NOMO-1 (cell line): ENCODE results near the gene SEMA7A.
A peak's percentile ranks its signal among the peaks of the same experiment; 100 is the strongest.

Source experiments
- DNase-seq, 2 experiments: peaks; one replicate each; lab custom pipeline; 2025; ENCODE audit not compliant: unreplicated experiment in 2 of 2; lab: John Stamatoyannopoulos, UW

SEMA7A gene

DNA sequence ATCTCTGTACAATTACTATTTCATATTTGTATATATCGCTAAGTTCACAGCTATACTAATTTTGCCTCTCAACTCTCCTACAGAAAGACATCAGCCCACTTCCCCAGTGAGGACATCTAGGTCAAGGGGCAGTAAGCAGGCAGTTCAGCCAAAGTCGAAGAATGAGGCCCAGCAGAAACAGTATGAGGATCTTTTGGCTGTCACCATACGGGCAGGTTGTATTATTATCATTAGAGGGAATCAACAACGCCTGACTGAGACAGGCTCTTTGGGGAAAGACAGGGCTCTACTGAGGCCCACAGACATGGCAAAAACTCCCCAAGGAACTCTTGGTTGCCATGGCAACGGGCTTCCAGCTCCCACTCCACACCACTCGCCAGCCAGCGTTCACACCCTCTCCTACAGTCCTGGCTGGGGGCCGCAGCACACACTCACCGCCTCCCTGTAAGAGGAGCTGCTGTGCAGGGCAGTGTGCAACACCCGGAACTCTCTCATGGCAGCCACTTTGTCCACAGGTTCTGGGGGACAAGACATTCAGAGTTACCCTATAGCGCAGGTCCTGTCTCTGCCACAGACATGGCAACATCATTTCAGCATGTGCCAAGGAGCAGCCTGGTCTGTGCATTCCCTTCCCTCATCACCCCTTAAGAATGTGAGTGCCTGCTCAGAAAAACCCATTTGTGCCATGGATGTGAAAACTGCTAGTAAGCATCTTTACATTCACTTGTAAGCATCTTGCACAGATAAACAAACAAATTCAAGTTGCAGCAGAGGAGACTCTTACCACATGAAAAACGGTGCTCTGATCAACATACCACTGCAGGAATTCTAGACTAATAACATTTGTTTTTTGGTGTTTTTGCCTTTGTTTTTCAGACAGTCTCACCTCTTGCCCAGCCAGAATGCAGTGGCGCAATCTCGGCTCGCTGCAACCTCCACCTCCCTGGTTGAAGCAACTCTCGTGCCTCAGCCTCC, 18.4 kb upstream of the SEMA7A start:
- no peak for DNase-seq

DNA sequence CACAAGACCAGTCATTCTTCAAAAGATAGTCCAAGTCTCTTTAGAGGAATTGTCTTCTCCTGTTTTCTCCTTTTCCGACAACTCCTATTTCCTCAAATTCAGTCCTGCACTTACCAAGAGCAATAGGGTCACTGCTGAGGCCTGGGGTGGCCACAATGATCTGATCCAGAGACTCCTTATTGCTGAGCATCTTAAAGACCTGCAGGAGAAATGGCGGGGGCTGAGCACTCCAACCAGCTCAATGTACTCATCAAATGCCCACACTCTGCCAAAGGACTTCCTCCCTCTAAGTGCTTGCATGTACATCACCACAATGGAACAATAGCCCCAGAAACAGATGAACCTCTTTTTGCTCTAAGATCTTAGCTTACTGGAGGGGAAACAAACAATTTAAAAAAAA, 17.6 kb upstream of the SEMA7A start:
- DNase-seq: no peak

DNA sequence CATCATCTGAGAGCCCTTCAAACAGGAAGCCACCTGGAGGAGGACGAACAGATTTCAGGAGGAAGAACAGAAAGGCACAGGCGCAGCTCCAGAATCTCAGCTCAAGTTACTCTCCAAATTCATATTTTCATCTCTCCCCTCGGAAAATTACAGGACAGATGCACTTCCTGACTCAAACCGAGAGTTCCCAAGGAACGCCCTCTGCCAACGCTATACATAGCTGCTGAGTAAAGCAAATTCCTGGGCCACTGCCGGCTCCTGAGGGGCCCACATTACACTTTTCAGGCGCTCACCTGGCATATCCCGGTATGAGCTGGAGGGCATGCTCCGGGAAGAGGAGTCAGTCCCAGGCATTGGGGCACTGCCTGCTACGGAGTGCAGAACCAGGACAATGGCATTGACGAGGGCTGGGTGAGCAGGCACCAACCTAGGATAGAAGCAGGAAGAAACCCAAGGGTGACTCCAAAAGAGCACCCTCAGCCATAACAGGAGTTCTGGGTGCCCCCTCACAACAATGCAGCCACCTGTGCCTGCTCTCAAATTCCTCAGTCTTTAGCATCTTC, 16.0 kb upstream of the SEMA7A start:
- no peak for DNase-seq

DNA sequence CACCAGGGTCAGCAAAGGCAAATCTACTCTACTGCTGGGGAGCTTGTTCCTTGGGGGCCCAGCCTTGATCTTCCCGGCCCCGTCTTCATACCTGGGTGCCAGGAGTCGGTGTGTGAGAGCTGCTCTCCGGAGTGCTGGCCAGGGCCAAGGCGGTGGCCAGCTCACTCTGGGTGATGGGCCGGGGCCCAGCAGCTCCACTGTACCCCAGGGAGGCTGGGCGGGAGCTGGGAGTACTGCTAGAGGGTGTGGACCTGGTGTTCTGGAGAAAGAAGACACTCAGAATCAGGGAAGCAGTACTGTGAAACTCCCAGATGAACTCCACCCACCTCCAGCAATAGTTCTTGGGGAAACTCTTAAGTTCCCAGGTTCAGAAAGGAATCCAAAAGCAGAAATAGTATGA, 15.3 kb upstream of the SEMA7A start:
- DNase-seq: no peak

DNA sequence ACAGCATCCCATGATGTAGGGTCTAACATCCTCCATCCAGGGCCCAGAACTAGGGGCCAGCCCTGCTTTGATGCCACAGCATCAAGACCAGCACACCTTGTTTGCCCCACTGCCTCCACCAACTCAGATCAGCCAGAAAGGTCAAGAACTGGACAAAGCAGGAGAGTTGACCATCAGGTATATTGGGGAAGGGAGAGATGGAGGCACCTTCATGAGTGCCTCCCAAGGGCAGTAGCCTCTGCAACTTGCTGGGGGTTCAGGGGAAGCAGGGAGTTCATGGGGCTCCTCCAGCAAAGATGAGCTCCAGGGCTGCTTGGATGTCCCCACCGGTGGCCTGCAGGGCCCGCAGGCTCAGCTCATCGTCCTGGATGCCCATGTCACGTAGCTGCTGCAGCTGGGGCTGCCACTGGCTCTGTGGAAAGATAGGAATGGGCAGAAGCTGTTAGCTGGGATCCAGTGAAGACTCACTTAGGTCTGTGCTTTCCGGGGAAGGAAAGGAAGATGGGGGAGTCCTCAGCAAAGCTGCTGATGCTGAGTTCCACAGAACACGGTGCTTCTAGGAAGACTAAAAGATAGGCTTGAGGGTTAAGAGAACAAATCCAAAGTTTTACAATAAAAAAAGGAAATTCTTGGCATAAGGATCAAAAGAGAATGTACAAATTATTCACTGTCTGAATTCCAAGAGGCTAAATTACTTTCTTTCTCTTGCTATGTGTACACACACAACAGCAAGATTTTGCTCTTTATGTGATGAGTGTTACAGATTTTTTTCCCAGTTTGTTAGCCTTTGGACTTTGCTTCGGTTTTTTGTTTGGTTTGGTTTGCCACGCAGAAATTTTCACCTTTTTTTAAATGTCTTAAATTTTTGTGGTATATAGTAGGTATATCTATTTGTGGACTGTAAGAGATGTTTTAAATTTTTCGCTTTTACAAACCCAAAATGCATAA, 12.3 kb upstream of the SEMA7A start:
- DNase-seq: no peak

DNA sequence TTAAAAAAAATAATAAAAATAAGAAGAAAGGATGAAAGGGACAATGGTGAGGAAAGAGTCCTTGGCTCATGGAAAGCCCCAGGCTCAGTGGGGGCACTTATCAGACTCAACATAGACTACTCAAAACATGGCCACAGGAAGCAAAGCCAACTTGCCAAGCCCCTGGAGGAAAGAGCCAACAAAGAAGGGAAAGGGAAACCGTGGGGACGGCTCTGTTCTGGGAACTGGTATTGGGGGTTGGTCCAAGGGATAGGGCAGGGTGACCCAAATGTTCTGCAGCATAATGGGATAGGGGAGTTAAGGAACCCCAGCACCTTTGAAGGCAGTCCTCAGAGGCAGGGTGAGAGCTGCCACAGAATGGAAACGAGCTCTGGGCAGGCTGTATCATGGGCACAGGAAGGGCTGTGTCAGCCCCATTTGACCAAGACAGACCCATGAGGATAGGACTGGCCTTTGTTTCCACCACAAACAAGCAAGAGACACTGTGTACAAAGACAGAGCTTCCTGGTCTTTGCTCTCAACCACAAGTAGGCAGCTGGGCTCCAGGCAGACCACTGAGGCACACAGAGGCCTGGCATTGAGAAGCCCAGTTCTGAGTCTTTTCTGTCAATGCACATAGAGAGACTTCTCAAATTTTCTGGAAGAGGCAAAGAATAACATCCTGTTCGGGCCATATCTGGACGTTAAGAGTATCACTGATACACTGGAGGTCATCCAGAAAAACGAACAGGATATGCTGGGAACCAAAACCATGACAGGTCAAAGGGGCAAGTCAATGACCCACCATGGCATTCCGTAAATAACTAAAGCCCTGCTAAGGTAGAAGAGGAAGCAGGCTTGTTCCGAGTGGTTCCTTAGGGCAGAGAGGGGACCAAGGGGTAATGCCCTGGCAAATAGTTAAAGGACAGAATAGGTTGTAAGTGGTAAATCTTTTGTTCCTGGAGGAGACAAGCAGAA, 10.6 kb upstream of the SEMA7A start:
- DNase-seq: no peak

DNA sequence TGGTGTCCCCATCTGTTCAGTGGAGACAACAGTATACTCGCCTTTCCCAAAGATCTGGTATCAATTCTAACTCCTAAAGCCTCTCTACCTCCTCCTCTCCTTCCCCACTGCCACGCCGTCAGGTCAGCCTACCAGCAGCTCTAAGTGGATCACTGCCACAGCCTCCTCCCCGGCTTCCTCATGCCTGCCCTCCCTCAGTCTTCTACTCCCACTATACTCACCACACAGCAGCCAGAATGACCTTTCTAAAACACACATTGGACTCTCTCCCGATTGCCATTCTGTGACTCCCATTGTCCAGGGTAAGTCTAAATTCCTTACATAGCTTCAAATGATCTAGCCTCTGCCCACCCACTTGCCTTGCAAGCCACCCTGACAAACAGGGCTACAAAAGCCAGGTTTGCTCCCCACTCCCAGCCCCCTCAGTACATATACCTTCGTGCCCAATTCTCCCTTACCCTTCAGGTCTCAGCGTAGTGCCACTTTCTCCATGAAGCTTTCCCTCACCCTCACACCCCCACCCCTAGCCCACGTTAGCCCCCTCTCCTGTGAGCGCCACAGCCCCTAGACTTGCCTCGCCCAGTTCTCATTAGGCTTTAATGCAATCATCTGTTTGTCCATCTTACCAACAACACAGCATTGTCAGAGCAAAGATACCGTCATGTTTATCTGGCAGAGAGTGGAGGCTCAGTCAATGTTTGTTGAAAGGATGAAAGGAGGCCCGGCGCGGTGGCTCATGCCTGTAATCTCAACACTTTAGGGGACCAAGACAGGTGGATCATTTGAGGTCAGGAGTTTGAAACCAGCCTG, 9.5 kb upstream of the SEMA7A start:
- DNase-seq: no peak

DNA sequence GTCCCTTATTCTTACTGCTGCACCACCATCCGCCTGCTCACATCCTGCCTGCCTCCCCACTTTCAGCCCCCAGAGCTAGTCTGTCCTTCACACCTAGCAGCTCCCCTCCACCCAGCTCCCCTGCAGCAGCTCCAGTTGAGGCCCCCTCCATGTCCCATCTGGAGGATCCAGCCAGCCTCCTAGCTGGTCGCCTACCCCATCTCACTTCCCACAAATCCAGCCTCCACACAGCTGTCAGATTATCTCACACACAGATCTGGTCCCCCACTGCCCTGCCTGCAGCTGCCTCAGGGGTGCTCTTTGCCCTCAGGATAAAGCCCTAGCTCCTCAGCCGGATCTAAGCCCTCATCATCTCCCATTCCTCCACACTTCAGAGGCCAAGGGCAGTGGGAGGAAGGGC, 8.8 kb upstream of the SEMA7A start:
- DNase-seq: no peak

DNA sequence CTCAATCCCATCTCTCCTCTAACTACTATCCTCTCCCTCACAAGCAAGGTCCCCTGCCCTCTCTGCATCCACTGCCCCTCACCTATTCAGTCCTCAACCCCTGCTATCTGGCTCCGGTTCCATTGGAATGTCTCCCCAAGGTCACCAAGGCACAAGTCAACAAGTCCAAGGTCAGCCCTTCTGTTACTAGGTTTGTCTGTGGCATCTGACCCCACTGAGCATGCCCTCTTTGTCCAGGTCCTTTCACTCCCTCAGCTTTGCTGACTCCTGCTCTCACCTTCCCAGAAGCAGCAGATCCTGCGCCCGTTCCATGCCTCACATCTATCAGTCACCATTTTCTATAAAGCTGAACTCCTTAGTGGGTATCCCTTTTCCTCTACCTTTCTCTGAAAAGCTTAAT, 8.3 kb upstream of the SEMA7A start:
- DNase-seq: no peak

DNA sequence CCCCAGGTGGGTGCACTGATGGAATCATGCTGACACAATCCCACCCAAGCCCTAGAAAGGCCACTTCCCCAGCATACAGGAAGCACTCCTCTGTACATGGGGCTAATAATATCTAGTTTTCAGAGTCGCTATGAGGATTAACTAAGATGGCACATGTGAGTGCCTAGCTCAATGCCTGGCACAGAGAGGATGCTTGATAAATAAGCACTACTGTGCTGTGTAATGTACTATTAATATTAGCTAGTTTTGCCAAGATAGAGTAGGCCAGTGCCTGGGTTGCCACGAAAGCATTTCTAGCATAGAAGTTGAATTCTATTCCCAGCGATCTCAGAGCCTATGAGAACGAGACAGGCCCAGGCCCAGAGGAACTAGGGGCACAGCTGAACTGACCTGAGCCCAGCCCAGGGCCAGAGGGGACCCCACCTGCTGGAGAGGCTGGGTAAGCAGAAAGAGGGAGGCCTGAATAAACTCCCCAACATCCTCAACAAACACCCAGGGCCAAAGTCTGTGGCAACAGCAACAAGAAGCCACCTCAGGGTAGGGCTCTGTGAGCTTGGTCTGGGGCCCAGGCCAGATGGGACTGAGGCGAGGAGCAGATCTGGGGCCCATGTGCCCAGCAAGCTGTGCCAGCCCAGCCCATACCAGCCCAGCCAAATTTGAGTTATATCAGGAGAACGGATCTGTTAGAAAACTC, 7.6 kb upstream of the SEMA7A start:
- DNase-seq: no peak

DNA sequence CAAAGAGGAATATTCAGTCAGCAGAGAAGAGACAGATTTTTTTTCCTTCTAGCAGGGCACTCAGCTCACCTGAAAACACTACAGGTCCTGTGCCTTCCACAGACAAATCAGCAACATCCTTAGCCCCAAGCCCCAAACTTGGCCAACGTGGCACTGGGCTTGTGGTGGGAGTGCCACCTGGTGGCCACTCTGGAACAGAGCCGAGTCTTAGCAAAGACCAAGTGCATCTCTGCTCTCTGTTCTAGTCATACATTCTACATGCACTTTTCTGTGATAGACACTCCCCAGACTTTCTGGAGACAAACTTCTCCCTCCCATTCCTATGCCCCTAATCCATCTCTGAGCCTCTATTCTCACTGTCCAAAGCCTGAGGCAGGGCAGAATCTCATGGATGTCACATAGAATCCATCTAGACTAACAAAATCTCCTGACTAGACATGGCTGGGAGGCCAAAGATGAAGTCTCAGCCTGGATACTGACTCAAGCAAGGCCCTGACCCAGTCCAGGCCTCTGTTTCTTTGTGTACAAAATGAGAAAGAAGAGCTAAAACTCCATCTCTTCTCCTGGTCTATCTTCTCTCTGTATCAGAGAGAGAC, 5.1 kb upstream of the SEMA7A start:
- DNase-seq: peak; percentile 53 to 64

DNA sequence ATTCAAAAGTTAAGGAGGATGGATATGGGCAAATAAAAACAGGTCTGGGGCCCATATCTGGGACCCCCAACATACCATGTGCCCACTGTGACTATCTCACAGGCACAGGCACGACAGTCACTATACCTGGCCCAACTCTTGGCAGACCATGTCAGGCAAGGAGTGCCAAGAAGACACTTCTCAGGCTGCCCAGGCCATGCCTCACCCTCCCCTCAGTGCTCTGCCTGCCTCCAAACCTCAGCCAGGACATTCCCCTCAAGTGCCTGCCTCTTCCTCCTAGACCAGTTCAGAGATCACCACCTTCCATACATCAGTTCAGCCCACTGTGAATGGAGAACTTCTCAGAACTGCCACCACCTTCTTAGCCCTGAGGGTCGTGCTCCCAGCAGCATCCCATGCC, 4.4 kb upstream of the SEMA7A start:
- no peak for DNase-seq

DNA sequence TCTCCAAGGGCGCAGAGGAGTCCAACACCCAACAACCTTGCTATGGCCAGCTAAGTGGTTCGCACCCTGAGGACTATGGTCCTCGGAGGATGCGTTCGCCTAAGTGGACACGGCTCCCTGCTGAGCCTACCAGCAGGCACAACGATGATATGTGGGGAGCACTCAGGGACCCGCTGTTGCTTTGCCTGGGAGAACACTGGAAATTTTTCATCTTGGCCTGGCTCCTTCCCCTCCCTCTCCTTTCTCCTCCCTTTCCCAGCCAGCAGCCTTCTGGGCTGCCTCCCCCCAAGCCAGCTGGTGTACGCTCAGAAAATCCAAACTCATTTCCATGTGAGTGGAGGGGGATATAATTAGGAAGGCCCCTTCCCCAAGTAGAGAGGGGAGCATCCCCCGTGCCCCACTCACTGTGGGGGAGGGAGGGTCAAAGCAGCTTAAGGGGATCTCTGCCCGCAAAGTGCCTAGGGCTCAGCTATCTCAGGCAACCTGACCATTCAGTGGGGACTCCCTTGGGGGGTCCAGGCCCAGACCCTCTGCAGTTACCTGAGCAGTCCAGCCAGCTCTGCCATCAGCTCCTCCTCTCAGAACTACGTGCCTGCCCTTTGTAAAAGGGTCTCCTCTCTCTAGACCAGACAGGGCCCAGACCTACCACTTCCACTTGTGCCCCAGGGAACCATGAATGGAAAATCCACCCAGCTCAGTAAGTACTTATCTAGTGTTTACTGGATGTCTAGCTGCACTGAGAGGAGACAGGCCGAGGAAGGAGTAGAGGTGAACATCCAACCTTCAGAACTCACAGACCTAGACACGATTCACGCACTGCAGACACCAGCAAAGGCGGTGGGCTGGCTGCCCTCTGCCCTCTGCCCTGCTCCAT, 742 bp upstream of the SEMA7A start:
- no peak for DNase-seq

DNA sequence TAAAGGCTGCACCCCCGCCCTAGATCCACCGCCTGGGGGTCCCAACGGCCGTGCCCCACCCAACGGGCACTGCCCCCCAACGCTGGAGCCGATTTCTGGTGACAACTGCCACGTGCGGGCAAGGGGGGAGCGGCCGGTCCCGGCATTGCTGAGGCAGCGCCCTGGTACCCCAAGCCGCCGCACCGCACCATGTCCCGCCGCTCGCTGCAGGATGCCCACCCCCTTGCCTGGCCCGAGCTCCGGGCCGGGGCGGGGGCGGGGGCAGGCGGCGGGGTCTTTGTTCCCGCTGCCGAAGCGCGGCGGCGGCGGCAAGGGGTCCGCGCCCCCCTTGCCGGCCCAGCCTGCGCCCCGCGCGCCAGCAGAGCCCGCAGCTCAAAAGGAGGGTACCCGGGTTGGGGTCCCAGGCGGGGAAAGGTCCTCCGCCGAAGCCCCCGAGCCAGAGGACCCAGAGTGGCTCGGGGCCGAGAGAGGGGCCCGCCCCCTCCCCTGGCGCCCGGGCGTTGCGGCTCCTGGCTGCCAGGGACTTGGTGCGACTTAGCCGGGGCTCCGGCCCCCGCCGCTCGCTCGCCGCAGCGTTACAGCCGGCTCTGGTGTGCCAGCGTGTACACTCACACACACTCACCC, 678 bp downstream of the SEMA7A start:
- no peak for DNase-seq

DNA sequence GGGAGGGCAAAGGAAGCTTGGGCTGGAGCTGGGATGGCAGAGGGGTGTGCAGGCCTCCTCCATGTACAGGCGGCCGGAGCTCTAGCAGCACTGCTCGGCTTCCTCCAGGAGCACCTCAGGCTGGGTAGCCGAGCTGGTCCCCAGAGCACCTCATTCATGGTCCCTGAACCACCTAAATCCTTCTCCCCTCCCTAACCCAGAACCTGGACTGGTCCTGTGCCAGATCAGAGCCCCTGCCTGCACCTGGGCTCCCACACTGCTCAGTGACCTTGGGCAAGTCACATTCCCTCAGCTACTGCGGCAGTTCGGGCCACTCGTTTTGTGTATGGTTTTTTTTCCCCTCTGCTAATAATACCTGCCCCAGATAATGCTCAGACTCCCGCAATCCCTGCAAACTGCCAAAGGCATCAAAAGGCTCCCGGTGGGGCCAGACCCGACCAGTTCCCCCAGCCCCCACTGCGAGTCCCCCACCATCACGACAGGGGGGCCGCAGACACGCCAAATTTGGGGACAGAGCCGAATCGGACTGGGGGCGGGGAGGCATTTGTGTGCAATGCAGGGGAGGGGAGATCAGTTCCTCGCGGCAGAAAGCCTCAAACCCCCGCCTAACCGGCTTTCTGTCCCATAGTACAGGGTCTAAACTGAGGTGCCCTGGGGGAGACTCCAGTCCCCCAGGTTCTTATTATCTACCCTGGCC, 1.3 kb downstream of the SEMA7A start:
- DNase-seq: no peak

DNA sequence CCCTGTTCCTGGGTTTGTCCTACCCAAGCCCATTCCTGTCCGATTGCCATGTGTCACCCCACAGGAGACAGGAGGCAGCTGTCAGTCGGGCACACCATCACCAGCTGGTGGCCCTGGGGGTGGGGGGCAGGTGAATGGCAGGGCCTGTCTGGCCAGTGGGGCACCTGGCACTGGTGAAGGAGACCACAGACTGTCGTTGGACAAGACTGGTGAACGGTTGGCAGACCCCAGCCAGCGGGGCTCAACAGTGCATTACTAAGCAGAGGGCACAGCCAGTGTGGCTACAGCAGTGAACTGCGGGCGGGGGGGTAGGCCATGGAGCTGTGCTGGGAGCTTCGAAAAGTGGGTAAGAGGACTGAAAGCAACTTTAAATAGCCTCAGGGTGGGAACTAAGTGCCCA, 2.1 kb downstream of the SEMA7A start:
- DNase-seq: no peak
